ENCODE results near the gene JCHAIN.

Gene JCHAIN

DNA sequence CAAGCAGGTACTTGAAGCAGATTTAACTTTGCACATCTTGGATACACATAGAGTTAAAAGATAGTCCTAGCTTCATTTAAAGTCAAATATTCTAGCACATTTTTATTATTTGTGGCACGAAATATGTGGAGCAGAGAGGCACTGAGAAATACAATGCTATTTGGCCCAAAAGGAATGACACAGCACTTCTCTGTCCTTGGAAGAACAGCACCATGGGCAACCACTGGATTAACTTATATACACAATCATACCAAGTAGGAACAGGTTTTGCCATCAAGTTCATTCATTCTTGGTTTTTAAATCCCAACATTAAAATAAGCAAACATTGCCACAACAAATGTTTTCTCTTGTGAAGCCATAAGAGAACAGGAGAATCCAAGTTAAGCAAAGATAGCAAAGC, 38.7 kb downstream of the JCHAIN start:
- TF ChIP-seq, protein P1, sequence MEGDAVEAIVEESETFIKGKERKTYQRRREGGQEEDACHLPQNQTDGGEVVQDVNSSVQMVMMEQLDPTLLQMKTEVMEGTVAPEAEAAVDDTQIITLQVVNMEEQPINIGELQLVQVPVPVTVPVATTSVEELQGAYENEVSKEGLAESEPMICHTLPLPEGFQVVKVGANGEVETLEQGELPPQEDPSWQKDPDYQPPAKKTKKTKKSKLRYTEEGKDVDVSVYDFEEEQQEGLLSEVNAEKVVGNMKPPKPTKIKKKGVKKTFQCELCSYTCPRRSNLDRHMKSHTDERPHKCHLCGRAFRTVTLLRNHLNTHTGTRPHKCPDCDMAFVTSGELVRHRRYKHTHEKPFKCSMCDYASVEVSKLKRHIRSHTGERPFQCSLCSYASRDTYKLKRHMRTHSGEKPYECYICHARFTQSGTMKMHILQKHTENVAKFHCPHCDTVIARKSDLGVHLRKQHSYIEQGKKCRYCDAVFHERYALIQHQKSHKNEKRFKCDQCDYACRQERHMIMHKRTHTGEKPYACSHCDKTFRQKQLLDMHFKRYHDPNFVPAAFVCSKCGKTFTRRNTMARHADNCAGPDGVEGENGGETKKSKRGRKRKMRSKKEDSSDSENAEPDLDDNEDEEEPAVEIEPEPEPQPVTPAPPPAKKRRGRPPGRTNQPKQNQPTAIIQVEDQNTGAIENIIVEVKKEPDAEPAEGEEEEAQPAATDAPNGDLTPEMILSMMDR (IDR thresholded peaks at IDR 0.05; ENCODE audit: low read depth, low read length, missing control alignments), result no peak
- H3K4me3 ChIP-seq (replicated peaks; ENCODE audit: low read depth, low read length), result no peak overlapping the region
- DNase-seq (ENCODE audit: extremely low read depth, low read depth), result no peak

DNA sequence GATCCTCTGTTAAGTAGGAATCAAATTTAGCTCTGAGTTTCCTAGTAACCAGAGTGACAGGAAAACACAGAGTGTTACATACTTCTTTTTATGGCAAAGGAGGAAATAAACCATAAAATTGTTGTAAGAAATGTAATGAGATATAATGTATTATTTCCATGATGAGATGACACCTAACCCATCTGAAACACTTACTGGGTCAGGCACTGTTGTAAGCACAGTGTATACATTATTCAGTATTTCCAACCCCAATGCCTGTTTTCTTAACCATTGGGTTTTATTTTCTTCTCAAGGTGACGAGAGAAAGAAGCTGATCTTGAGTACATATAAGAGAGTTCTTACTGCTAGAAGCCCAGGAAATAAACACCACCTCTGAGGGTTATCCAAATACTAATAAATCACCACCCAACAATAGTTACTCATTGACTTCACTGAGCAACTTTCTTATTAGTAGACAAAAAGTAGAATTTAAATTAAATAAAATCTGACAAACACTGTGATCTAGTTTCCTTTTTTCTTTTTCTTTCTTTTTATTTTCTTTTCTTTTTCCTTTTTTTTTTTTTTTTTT, 42.0 kb downstream of the JCHAIN start:
- no peak for DNase-seq (ENCODE audit: extremely low read depth, low read depth)
- no peak overlapping the region for H3K4me3 ChIP-seq (replicated peaks; ENCODE audit: low read depth, low read length)

DNA sequence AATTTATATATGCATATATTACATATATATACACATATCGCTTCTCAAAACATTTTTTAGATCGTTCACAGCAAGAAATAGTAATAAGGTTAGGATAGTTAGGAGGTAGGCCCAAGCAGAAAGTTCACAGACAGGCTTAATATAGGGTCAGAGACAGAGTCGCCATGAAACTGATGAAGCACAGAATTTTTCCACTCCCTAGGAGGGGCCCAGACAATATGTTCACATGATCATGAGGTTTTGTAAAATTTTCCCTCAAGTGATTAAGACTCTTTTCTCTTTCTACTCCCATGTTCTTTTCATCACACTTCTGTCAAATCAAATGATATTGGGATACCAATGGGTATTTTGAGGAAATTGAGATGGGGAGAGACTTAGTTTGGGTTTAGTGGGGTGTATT, 43.0 kb downstream of the JCHAIN start:
- TF ChIP-seq, protein P1 (IDR thresholded peaks at IDR 0.05; ENCODE audit: low read depth, low read length, missing control alignments), result no peak
- H3K4me3 ChIP-seq (replicated peaks; ENCODE audit: low read depth, low read length), result no peak overlapping the region
- no peak for DNase-seq (ENCODE audit: extremely low read depth, low read depth)

More for the DNA sequence above, 42.0 kb downstream of the JCHAIN start:
- TF ChIP-seq, protein P1 (IDR thresholded peaks at IDR 0.05; ENCODE audit: low read depth, low read length, missing control alignments), result no peak

DNA sequence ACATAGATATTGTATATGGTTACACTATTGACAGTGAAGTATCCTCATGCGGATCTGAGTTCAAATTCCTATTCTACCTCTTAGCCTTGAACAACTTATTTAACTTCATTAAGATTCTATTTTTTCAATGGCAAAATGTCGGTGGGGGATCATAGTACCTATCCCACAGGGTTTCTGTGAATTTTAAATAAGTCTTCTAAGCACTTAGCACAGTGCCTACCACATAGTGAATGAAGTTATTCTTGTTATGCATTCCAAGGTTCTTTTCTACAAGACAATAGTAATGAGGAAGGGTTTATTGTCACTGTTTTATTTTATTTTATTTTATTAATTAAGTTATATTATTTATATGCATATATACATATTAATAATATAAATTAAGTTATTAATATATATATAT, 46.5 kb downstream of the JCHAIN start:
- H3K4me3 ChIP-seq (replicated peaks; ENCODE audit: low read depth, low read length), result no peak overlapping the region
- DNase-seq (ENCODE audit: extremely low read depth, low read depth), result no peak
- TF ChIP-seq, protein P1 (IDR thresholded peaks at IDR 0.05; ENCODE audit: low read depth, low read length, missing control alignments), result no peak

DNA sequence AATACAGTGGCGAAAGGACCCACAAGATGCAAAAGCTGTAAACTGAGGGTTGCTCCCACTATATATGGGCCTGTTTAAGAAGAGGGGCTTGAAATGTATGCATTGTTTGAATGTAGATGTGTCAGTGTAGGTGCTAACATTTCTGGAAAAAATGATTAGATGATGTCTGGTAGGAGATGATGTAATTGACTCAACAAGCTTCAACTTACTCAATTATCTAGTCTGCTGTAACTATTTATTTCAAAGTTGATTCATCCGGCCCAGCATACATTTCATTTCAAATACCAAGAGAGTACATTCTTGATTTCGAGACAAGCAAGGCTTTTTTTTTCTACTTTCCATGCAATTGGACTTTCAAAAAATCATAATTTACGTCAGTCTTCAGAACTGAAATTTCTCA, 47.0 kb downstream of the JCHAIN start:
- H3K4me3 ChIP-seq (replicated peaks; ENCODE audit: low read depth, low read length), result no peak overlapping the region
- TF ChIP-seq, protein P1 (IDR thresholded peaks at IDR 0.05; ENCODE audit: low read depth, low read length, missing control alignments), result no peak
- DNase-seq (ENCODE audit: extremely low read depth, low read depth), result no peak

DNA sequence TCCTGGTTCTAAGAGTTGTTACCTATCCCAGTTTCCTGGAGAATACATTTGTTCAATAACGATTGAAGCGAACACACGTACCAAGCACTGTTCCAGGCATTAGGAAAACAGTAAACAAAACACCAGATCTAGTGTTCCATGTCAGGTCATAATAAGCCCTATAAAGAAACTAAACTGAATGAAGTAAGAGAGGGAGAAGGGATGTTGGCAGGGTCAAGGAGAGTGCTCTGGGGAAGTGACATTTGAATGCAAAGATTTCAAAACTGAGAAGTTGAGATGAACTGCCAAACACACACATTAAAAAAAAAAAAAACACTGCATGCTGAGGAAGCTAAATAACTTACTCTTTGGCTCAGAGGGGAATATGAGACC, 52.1 kb downstream of the JCHAIN start:
- TF ChIP-seq, protein P1 (IDR thresholded peaks at IDR 0.05; ENCODE audit: low read depth, low read length, missing control alignments), result no peak
- DNase-seq (ENCODE audit: extremely low read depth, low read depth), result no peak
- H3K4me3 ChIP-seq (replicated peaks; ENCODE audit: low read depth, low read length), result no peak overlapping the region

Data from HFF-Myc (cell line).